GM18909 (cell line): ENCODE measurements around the gene FAM133A.

Experiments used
- ATAC-seq: cut with Tn5 transposase; IDR thresholded peaks from one replicate; pipeline ENCODE4 v1.9.1; 2021; ENCODE audit warnings: mild to moderate bottlenecking; ENCODE audit not compliant: unreplicated experiment, poor library complexity

Gene FAM133A

GRCh38 chrX:93673869-93674271, at the start of gene FAM133A:
Gene FAM133A, plus strand, starts transcription at chrX:93674206. Its CDS starts 35,214 bp downstream, at chrX:93709420.
- ATAC-seq, result no peak

GRCh38 chrX:93637591-93637990, 36.4 kb upstream of the FAM133A start:
- no peak for ATAC-seq

DNA sequence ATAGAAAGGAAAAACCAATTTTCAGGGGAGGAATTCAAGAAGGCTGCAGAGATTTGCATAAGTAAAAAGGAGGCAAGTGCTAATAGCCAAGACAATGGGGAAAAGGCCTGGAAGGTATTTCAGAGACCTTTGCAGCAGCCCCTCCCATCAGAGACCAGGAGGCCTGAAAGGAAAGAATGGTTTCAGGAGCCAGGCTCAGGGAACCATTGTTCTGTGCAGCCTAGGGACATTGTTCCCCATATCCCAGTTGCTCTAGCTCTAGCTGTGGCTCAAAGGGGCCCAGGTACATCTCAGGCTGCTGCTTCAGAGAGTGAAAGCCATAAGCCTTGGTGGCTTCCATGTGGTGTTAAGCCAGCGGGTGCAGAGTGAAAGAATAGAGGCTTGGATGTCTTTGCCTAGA, 24.6 kb upstream of the FAM133A start:
- ATAC-seq, result no peak

- no peak for ATAC-seq
Observed at GRCh38 chrX:93660575-93660974, 13.4 kb upstream of the FAM133A start.

GRCh38 chrX:93673056-93673868, 744 bp upstream of the FAM133A start, which contains the start of gene NAP1L3:
Gene NAP1L3, minus strand, starts transcription at chrX:93673578. Its CDS starts 274 bp downstream, at chrX:93673304.
- ATAC-seq, result no peak

DNA sequence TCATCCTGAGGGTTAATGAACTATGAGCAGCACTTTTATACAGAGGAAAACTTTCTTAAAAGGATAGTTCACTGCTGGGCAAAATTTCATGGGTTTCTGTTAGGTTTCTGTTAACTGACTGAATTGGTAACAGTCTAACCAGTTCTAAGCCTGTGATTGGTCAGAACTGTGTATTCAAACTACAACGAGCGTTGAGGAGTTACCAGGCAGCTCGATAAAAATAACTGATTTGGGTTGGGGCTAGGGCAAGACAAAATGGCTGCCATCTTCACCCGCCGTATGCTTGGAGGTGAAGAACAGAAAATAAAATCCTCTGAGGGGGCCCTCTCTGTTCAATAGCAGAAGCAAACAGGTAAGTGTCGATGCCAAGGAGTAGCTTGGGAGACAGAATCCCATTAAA, 22.0 kb downstream of the FAM133A start:
- ATAC-seq, result no peak

- ATAC-seq, result no peak
Observed at GRCh38 chrX:93703701-93704100, 29.7 kb downstream of the FAM133A start.

GRCh38 chrX:93711076-93711475, 37.1 kb downstream of the FAM133A start:
- ATAC-seq, result no peak

- no peak for ATAC-seq
Observed at GRCh38 chrX:93741811-93742210, 67.8 kb downstream of the FAM133A start.

GRCh38 chrX:93760163-93760562, 86.2 kb downstream of the FAM133A start:
- no peak for ATAC-seq
